Jurkat, Clone E6-1 (cell line): Measurements from ENCODE around the gene RPRML.
"Not testable (repeated sequence)": the region's sequence is repeated elsewhere in the genome, so short reads cannot be mapped to it uniquely, and the experiment has no call there.

Experiments used
- DNase-seq: peaks from one replicate; pipeline ENCODE4 v3.0.0-alpha.2; 2011; ENCODE audit warnings: low read depth, low spot score
- H3K4me3 ChIP-seq: 2 replicates; pipeline ENCODE4 v1.5.1; 2011; ENCODE audit warnings: mild to moderate bottlenecking, low read length, control low read depth, moderate library complexity

Gene RPRML

DNA sequence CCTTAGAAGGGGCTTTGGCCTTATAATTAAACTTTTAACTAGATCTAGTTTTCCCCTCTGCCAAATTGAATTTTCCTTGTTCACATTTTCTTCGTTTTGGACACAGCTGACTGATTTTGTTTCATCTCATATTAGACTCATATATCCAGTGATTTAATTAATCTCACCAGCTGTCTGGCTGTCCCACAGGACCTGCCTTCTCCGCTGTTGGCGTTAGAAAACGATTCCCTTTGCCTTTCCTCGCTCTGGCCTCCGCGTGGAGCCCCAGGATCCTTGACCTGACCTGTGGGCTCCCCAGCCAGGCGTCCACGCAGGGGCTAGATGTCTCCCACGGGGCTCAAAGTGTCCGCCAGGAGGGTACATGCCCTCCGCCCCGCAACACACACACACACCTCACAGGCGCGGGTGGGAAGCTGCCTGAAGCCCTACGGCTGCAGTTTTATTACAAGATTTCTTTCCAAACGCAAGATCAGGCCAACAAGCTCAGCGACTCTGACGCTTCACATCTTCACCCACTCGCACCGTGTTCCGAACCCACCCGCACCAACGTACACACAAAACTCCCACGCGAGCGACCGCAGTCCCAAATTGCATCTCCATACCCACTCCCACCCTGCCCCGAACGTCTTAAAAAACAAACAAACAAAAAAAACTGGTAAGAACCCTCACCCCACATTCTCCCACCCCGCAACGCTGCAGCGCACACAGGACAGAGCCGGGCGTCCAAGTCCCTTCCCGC is 1.1 kb downstream of the RPRML start:
- DNase-seq, result no peak
- no peak overlapping the region for H3K4me3 ChIP-seq

- no peak overlapping the region for H3K4me3 ChIP-seq
- peak; percentile 50 for DNase-seq
These were observed 1.7 kb downstream of the RPRML start for GRCh38 chr17:46977348-46977747.

- no peak overlapping the region for H3K4me3 ChIP-seq
- no peak for DNase-seq
These were observed 2.3 kb downstream of the RPRML start for GRCh38 chr17:46976626-46977270.

DNA sequence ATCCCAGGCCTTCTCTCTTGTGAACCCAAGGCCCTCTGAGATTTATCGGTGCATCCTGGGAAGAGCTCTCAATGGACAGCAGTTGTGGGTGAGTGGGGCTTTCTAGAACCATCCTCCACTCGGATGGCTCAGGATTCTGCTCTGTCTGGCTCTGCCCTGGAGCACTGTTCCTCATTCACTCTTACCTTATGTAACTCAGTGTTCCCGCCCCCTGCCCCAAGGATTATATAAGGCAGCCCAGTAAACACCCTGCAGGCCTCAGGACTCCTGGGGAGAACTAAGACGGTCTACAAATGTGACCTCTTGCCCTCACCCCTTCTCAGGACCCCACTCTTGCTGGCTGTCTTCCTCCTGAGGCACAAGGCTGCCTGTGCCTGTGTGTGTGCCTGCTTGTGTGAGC is 3.8 kb downstream of the RPRML start:
- DNase-seq, result no peak
- no peak overlapping the region for H3K4me3 ChIP-seq

DNA sequence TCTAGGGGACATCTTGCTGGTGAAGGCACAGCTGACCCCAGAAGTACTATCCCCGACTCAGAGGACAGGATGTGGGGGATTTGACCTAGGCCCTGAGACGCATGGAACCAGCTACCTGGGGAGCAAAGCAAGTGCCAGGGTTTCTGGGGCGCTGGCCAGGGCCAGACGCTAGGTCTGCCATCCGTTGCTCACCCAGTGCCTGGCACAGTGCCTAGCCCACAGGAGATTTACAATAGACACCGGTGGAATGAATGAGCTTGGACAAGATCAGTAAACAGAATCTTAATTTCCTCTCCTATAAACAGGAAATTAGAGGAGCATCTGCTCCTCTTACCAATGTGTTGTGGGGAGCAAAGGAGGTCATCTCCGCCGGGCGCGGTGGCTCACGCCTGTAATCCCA is 5.0 kb downstream of the RPRML start:
- DNase-seq, result no peak
- H3K4me3 ChIP-seq, result no peak overlapping the region

DNA sequence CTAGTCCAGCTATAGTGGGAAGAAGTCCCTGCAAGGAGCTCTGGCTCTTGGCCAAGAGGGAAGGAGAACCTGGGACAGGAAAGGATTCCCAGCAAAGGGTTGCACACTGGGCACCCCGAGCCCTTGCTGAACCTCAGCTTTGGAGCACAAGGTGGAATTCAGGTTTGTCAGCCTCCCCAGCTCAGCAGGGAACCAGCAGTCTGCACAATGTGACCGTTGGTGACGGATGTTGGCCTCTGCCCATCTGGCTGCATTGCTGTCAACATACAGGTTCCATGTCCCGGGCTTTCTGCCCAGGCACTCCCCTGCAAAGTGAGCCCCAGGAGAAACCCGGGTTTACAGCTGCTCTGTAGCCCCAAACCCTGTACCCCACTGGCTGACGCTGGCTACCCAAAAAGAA is 6.7 kb downstream of the RPRML start:
- no peak for DNase-seq

DNA sequence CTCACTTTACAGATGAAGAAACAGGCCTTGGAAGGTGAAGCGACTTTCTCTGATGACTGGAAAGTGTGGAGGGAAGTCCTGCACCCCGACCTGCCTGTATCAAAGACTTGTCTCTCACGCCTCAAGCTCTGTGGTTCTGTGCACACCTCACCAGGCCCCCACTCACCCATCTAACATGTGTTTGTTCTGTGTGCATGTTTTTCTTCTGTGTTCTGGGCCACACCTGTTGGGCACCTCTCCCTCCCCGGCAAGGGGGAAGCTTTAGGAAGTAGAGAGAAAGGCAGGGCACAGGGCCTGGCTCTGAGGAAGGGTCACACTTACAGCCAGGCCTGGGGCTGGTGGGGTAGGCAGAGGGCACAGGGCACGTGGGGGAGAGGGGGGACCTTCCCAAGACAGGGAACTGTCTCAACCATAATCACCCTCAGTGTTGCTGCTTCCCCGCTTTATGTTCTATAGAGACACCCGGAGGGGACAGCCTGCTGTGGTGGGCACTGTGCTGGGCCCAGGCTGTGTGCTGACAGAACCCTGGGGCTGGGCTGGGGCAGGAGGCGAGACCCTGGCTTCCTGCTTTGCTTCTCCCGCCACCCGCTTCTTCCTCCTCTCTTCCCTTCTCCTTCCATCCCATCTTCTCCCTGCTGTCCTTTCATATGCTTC is 7.3 kb downstream of the RPRML start:
- no peak for DNase-seq

More for the DNA sequence above, 6.7 kb downstream of the RPRML start:
- no peak overlapping the region for H3K4me3 ChIP-seq

GRCh38 chr17:46968896-46969295 is 10.2 kb downstream of the RPRML start:
- no peak for DNase-seq
- no peak overlapping the region for H3K4me3 ChIP-seq

More for the DNA sequence above, 7.3 kb downstream of the RPRML start:
- no peak overlapping the region for H3K4me3 ChIP-seq

DNA sequence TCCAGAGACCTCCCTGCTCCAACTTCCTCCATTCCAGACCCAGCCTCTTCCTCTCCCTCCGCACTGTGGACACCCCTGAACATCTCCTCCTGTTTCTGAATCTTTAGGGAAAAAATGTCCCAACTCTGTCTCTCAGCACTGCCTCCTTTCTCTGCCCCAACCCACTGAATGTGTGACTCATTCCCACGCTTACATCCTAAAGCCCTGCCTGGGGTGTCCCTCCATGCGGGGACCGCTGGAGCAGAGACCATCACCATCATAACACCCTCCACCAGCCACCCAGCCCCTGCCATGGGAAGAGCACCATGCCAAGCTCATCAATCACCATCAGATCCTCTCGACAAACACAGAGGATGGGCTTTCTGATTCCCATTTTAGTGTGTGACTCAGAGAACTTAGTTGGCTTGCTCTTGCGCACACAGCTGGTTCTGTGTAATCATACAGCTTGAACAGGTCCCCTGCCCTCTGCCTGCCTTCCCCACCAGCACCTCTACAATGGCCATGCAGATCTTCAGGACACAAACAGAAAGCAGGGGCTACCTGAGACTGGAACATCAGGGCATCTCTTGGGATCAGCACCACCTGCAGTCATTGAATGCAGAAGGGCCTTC is 10.7 kb downstream of the RPRML start:
- DNase-seq, result no peak
- no peak overlapping the region for H3K4me3 ChIP-seq

GRCh38 chr17:46964315-46965265 is 14.5 kb downstream of the RPRML start:
- H3K4me3 ChIP-seq, result no peak overlapping the region
- no peak for DNase-seq

DNA sequence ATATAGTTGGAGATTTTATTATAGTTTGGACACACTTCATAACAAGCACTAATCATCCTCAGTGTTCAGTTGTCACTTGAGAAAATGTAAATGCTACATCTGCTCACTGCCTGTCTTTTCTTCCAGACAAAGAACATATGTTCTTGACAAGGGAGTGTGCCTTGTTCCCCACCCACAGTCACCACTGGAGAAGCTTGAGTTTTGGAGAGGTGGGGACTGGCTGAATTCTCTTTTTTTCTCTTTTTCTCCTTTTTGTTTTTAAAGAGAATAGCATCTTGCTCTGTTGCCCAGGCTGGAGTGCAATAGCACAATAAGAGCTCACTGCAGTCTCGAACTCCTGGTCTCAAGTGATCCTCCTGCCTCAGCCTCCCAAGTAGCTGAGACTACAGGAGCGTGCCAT is 15.5 kb downstream of the RPRML start:
- DNase-seq, result no peak
- no peak overlapping the region for H3K4me3 ChIP-seq

DNA sequence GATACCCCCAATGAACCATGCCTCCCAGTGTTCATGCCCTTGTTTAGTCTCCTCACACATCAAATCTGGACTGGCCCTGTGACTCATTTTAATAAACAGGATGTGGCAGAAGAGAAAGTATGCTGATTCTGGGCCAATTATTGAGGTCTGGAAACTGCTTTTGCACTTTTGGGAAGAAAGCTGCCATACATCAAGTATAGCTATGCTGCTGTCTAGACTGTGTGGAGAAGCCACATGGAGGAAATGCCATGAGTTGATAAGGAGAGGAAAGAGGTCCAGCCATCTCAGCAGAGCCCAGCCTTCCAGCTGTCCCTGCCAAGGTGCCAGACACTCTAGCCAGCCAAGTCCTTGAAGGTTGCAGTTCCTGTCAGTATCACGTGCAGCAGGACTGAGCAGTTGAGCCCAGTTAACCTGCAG is 16.7 kb downstream of the RPRML start:
- H3K4me3 ChIP-seq, result no peak overlapping the region
- DNase-seq, result no peak

- DNase-seq, result no peak
These were observed 18.9 kb downstream of the RPRML start for GRCh38 chr17:46960152-46960551.

DNA sequence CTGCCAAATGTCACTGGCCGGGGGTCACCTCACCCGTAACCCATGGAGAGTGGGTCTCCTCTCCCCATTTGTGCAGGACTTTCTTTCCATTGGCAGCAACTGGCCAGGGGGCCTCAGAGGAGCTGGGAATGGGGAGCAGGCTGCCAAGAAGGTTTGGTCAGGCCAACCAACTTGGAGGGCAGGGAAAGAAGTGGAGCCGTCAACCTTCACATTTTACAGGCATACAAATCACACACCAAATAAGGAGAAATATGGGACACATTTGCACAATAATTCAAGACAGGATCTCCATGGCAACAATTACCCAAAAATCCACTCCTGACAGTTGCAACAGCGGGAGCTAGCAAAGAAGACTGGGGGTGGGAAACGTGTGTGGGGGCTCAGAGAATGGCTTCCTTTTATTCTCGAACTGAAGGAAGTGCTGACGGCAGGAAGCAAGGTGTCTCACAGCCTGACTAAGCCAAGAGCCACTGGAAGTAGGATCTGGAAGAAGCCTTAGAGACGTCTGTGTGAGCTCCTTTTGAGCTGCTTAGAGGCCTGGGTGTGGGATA is 20.9 kb downstream of the RPRML start:
- no peak overlapping the region for H3K4me3 ChIP-seq
- DNase-seq, result no peak

More at GRCh38 chr17:46960152-46960551, 18.9 kb downstream of the RPRML start:
- no peak overlapping the region for H3K4me3 ChIP-seq

DNA sequence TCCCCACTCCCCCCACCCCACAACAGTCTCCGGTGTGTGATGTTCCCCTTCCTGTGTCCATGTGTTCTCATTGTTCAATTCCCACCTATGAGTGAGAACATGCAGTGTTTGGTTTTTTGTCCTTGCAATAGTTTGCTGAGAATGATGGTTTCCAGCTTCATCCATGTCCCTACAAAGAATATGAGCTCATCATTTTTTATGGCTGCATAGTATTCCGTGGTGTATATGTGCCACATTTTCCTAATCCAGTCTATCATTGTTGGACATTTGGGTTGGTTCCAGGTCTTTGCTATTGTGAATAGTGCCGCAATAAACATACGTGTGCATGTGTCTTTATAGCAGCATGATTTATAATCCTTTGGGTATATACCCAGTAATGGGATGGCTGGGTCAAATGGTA is 25.9 kb downstream of the RPRML start:
- not testable (repeated sequence) for DNase-seq, H3K4me3 ChIP-seq

DNA sequence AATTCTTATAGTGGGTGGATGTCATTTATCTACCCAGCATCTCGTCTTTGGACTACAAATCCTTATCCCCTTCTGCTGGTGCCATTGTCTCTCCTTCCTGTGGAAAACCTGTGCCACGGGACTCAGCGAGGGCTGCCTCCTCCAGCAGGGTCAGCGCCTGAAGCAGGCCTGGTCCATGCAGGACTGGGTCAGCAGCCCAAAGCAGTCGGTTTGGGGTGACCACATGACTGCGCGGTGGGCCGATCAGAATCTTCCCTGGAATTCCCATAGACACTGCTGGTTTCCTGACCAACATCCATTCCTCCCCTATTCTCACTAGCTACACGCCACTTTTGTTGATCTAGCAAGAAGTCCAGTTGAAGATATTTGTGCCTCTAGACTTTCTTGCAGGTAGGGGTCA is 26.9 kb downstream of the RPRML start:
- no peak for DNase-seq

GRCh38 chr17:46951706-46952105 is 27.3 kb downstream of the RPRML start:
- DNase-seq, result no peak
- no peak overlapping the region for H3K4me3 ChIP-seq

More for the DNA sequence above, 26.9 kb downstream of the RPRML start:
- H3K4me3 ChIP-seq, result no peak overlapping the region

GRCh38 chr17:46950997-46951621 is 27.9 kb downstream of the RPRML start:
- no peak overlapping the region for H3K4me3 ChIP-seq
- DNase-seq, result no peak
